K562 (cell line): Measurements from ENCODE around the gene ENOX2. TPM values are rescaled to one million over a fixed set of nuclear protein-coding genes. Genes with fewer than 3 reads are reported as not detected.

Source experiments
- ATAC-seq: fragments of 200-7000 bp; cut with Tn5 transposase; 3 replicates; pipeline ENCODE4 v1.9.1; 2020; ENCODE audit warnings: moderate library complexity
- BruUV-seq: library from RNA; stranded (reverse); fragments of 400-500 nt; replicated peaks from 2 replicates; lab custom pipeline; 2021; lab: Mats Ljungman, UMichigan
- CTCF ChIA-PET: fragments of 300-600 bp; formaldehyde crosslinking; extraction: SDS; loops from one replicate; lab custom pipeline; 2021; ENCODE audit warnings: low intra/inter-chr PET ratio; lab: Yijun Ruan, JAX
- POLR2A ChIA-PET: fragments of 300-600, 350-650 bp; sonication (Branson Sonifier 250); formaldehyde crosslinking; extraction: SDS; loops from one replicate; lab custom pipeline; 2021; ENCODE audit warnings: antibody characterized with exemption, inconsistent platforms; lab: Yijun Ruan, JAX
- DNase-seq, 4 experiments: peaks; one replicate each; pipeline versions ENCODE4 v3.0.0 to v3.0.0-alpha.2; 2011 to 2018; ENCODE audit warnings: low spot score in 3 of 4, mixed read lengths in 3 of 4; ENCODE audit errors: extremely low read depth in 1 of 4
- FAIRE-seq: peaks from 2 replicates; lab custom pipeline; 2011; peaks lifted over from hg19 to GRCh38; lab: Jason Lieb, UNC
- H2AFZ ChIP-seq: 2 replicates; pipeline ENCODE4 v1.6.0; 2011; ENCODE audit warnings: low read depth, low read length, control low read depth, inconsistent platforms
- H3K27ac ChIP-seq: fragments of 200-600 bp; 3 replicates; pipeline ENCODE4 v1.8.0; 2011; ENCODE audit warnings: low read depth, mild to moderate bottlenecking, control low read depth, inconsistent platforms, low read length, moderate library complexity, mixed read lengths; ENCODE audit errors: extremely low read depth
- H3K27me3 ChIP-seq, 2 experiments: fragments of 300-600 bp in 1 of 2; 2 replicates in 1 of 2; 3 replicates in 1 of 2; pipeline versions ENCODE4 v1.6.0 to v1.8.0; 2011; ENCODE audit warnings: inconsistent platforms in 2 of 2, low read length in 2 of 2, mild to moderate bottlenecking in 1 of 2, mixed read lengths in 1 of 2, moderate library complexity in 1 of 2; ENCODE audit not compliant: control insufficient read depth in 2 of 2, insufficient read depth in 2 of 2
- H3K36me3 ChIP-seq: fragments of 300-600 bp; 3 replicates; pipeline ENCODE4 v1.8.0; 2011; ENCODE audit warnings: mild to moderate bottlenecking, low read length, inconsistent platforms; ENCODE audit not compliant: control insufficient read depth, insufficient read depth
- H3K4me1 ChIP-seq, 2 experiments: fragments of 200-600 bp in 1 of 2; replicated peaks in 1 of 2; 2 replicates in 1 of 2; 3 replicates in 1 of 2; pipeline versions ENCODE4 v1.5.1 to v1.8.0; 2011; ENCODE audit warnings: inconsistent platforms in 2 of 2, low read length in 2 of 2, mild to moderate bottlenecking in 1 of 2, mixed read lengths in 1 of 2, moderate library complexity in 1 of 2; ENCODE audit not compliant: control insufficient read depth in 2 of 2, insufficient read depth in 2 of 2
- H3K4me2 ChIP-seq: 2 replicates; pipeline ENCODE4 v1.6.1; 2011; ENCODE audit warnings: low read length, control low read depth, inconsistent platforms, mixed read lengths; ENCODE audit not compliant: insufficient read depth
- H3K4me3 ChIP-seq: fragments of 200-600 bp; sonication (generic), shearing (Covaris generic); 2 replicates; pipeline ENCODE4 v1.5.1; 2016; ENCODE audit warnings: control low read depth, inconsistent platforms
- H3K79me2 ChIP-seq: fragments of 200-600 bp; 3 replicates; pipeline ENCODE4 v1.8.0; 2011; ENCODE audit warnings: low read length, inconsistent platforms; ENCODE audit not compliant: control insufficient read depth, insufficient read depth
- H3K9ac ChIP-seq, 2 experiments: 2 replicates each; pipeline versions ENCODE4 v1.6.0 to v1.6.1; 2011; ENCODE audit warnings: low read depth in 2 of 2, low read length in 2 of 2, control low read depth in 1 of 2, inconsistent platforms in 1 of 2, mild to moderate bottlenecking in 1 of 2, mixed read lengths in 1 of 2; ENCODE audit not compliant: insufficient read depth in 1 of 2
- H3K9me1 ChIP-seq: one replicate; pipeline ENCODE4 v1.6.0; 2011; ENCODE audit warnings: inconsistent platforms, mild to moderate bottlenecking, low read length, moderate library complexity; ENCODE audit not compliant: control insufficient read depth, insufficient read depth
- H3K9me3 ChIP-seq: replicated peaks from 2 replicates; pipeline ENCODE4 v1.5.1; 2011; ENCODE audit warnings: low read depth, low read length, inconsistent platforms; ENCODE audit not compliant: control insufficient read depth, insufficient read depth
- H4K20me1 ChIP-seq: replicated peaks from 2 replicates; pipeline ENCODE4 v1.6.1; 2011; ENCODE audit warnings: low read length, inconsistent platforms, mixed read lengths; ENCODE audit not compliant: control insufficient read depth, insufficient read depth
- CBFA2T2 ChIP-seq: fragments of 450-650 bp; conservative IDR thresholded peaks from 2 replicates; pipeline ENCODE4 v1.6.1; 2017; ENCODE audit warnings: mild to moderate bottlenecking
- FOXJ2 ChIP-seq: fragments of 200-800 bp; sonication (Bioruptor generic); IDR thresholded peaks from 2 replicates; pipeline ENCODE4 v1.6.1; 2016; ENCODE audit warnings: missing genetic modification characterization, missing compliant biosample characterization
- MAFF ChIP-seq: IDR thresholded peaks from 2 replicates; pipeline ENCODE4 v1.6.1; 2012; ENCODE audit warnings: low read length, improper control_type of control experiment
- MCM5 ChIP-seq: fragments of 450-650 bp; IDR thresholded peaks from 2 replicates; pipeline ENCODE4 v1.6.1; 2016; ENCODE audit warnings: low read depth
- NCOA6 ChIP-seq: fragments of 450-650 bp; IDR thresholded peaks from 2 replicates; pipeline ENCODE4 v1.6.1; 2017; ENCODE audit warnings: mild to moderate bottlenecking
- POLR3G ChIP-seq: IDR thresholded peaks from 2 replicates; pipeline ENCODE4 v1.6.1; 2011; ENCODE audit not compliant: insufficient read length, insufficient replicate concordance; ENCODE audit errors: extremely low read depth
- SREBF2 ChIP-seq: sonication (generic); formaldehyde crosslinking; IDR thresholded peaks from 2 replicates; pipeline ENCODE4 v1.4.0; 2020; ENCODE audit warnings: mild to moderate bottlenecking, missing genetic modification reagents
- TBL1XR1 ChIP-seq, 2 experiments: IDR thresholded peaks; 2 replicates each; pipeline ENCODE4 v1.6.1; 2012; ENCODE audit warnings: improper control_type of control experiment in 2 of 2, low read length in 2 of 2, mild to moderate bottlenecking in 1 of 2
- ZBTB17 ChIP-seq: fragments of 450-650 bp; formaldehyde crosslinking; IDR thresholded peaks from 2 replicates; pipeline ENCODE4 v1.4.0; 2020; ENCODE audit warnings: mild to moderate bottlenecking
- ZNF778 ChIP-seq: fragments of 450-650 bp; formaldehyde crosslinking; IDR thresholded peaks from 2 replicates; pipeline ENCODE4 v1.4.0; 2020; ENCODE audit warnings: mild to moderate bottlenecking, moderate library complexity
- WGBS: fragments of 100-300 bp; shearing (Covaris generic); methylation state at CpG from one replicate; pipeline ENCODE4 v1.1.6; 2016; ENCODE audit warnings: low coverage, mixed read lengths; ENCODE audit not compliant: insufficient coverage; ENCODE audit errors: missing lambda C conversion rate; 5-methylcytosine and 5-hydroxymethylcytosine counted together
- in situ Hi-C: fragments of 300-500 bp; cut with MboI; formaldehyde crosslinking; loops from 4 replicates; pipeline ENCODE4 v1.15.0; 2018; ENCODE audit warnings: inconsistent platforms, mixed read lengths
- intact Hi-C: fragments of 100-400 bp; cut with micrococcal nuclease; formaldehyde crosslinking; loops from 2 replicates; pipeline ENCODE4 v1.14.2; 2022
- polyA plus RNA-seq, 8 experiments: library from polyadenylated mRNA; depleted of rRNA in 4 of 8; stranded (reverse) in 5 of 8; unstranded in 3 of 8; fragments of >200 nt; fragmentation: Nextera tagmentation in 2 of 8; fragmentation: Illumina TruSeq in 1 of 8; extraction: Ambion mirVana in 2 of 8; extraction: Trizol in 1 of 8; gene quantifications; 2 replicates each; pipeline versions ENCODE4 v1.2.1 to v1.2.3, GENCODE V29; 2011 to 2014; ENCODE audit warnings: inconsistent platforms in 1 of 8, missing spikeins in 1 of 8
- total RNA-seq, 7 experiments: library from RNA; depleted of rRNA in 6 of 7; stranded (reverse); fragments of >200 nt in 6 of 7; fragmentation: Illumina TruSeq in 2 of 7; extraction: Trizol in 2 of 7; gene quantifications; 2 replicates each; pipeline versions ENCODE4 v1.2.1 to v1.2.3, GENCODE V29; 2011 to 2021; ENCODE audit warnings: low replicate concordance in 1 of 7
- TF ChIP-seq, protein P1 (sequence below): fragments of 450-650 bp; IDR thresholded peaks from 2 replicates; pipeline ENCODE4 v1.6.1; 2016; ENCODE audit warnings: mild to moderate bottlenecking, moderate library complexity
- TF ChIP-seq, protein P2 (sequence below): fragments of 250-450 bp; sonication (Bioruptor Pico); IDR thresholded peaks from 2 replicates; pipeline ENCODE4 v1.8.0; 2022; ENCODE audit warnings: moderate library complexity, mild to moderate bottlenecking, inconsistent platforms

The ENOX2 gene
- total and polyA plus RNA-seq, 9 of the 15 experiments (the other 6 are each of a cell fraction or from before 2014, with no cell fraction given): 6.1 to 24.0 (median 13.8) TPM

DNA sequence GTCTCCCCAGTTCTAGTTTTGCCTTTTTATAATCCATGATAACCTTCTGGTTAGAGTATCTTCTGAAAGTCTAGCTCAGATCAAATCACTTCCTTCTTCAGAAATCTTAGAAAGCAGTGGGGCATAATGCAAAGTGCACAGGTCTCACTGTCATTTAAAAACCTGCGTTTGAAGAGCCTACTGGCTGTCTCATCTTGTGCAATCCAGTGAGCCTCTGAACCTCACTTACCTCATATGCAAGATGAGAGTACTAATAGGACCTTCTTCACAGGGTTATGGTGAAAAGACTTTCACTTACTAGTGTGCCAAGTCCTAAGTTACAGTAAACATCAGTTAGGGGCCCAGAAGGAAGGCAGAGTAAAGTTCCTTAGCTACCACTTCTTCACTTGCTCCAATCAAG lies 131.4 kb downstream of the ENOX2 start:
- Histone ChIP-seq H3K4me1 (peaks cover 0 to 16% of the 10 kb centered on the region in 2 experiments; a peak in 3 of 5 replicates), H3K9ac (no peak overlapping the region), H3K36me3 (no peaks in the 10 kb centered on the region; the same call in 2 of the 3 replicates), H3K4me3 (no peak overlapping the region), H3K79me2 (no peaks in the 10 kb centered on the region), H4K20me1 (0 out of 2 replicates have a peak, but pooled peaks cover 8% of the 10 kb centered on the region), H3K4me2 (no peak overlapping the region; the same call in 1 of the 2 replicates), H3K27ac (no peak overlapping the region), H3K9me1 (no peaks in the 10 kb centered on the region), H3K9me3 (no peaks in the 10 kb centered on the region), H3K27me3 (no peaks in the 10 kb centered on the region), H2AFZ (no peak overlapping the region)
- ChIA-PET POLR2A (interaction anchor here (1.5 kb wide), 1 partner anchor 12 kb away, joined by 4 read pairs; no protein-coding TSS in a partner anchor), CTCF (no interaction called here)
- TF ChIP-seq ZBTB17 (CRISPR knock-in tag): no peak
- TF ChIP-seq TBL1XR1 (IDR thresholded peaks at IDR 0.05; ENCODE audit: low read length in 2 of 2): no peak
- TF ChIP-seq, protein P1, sequence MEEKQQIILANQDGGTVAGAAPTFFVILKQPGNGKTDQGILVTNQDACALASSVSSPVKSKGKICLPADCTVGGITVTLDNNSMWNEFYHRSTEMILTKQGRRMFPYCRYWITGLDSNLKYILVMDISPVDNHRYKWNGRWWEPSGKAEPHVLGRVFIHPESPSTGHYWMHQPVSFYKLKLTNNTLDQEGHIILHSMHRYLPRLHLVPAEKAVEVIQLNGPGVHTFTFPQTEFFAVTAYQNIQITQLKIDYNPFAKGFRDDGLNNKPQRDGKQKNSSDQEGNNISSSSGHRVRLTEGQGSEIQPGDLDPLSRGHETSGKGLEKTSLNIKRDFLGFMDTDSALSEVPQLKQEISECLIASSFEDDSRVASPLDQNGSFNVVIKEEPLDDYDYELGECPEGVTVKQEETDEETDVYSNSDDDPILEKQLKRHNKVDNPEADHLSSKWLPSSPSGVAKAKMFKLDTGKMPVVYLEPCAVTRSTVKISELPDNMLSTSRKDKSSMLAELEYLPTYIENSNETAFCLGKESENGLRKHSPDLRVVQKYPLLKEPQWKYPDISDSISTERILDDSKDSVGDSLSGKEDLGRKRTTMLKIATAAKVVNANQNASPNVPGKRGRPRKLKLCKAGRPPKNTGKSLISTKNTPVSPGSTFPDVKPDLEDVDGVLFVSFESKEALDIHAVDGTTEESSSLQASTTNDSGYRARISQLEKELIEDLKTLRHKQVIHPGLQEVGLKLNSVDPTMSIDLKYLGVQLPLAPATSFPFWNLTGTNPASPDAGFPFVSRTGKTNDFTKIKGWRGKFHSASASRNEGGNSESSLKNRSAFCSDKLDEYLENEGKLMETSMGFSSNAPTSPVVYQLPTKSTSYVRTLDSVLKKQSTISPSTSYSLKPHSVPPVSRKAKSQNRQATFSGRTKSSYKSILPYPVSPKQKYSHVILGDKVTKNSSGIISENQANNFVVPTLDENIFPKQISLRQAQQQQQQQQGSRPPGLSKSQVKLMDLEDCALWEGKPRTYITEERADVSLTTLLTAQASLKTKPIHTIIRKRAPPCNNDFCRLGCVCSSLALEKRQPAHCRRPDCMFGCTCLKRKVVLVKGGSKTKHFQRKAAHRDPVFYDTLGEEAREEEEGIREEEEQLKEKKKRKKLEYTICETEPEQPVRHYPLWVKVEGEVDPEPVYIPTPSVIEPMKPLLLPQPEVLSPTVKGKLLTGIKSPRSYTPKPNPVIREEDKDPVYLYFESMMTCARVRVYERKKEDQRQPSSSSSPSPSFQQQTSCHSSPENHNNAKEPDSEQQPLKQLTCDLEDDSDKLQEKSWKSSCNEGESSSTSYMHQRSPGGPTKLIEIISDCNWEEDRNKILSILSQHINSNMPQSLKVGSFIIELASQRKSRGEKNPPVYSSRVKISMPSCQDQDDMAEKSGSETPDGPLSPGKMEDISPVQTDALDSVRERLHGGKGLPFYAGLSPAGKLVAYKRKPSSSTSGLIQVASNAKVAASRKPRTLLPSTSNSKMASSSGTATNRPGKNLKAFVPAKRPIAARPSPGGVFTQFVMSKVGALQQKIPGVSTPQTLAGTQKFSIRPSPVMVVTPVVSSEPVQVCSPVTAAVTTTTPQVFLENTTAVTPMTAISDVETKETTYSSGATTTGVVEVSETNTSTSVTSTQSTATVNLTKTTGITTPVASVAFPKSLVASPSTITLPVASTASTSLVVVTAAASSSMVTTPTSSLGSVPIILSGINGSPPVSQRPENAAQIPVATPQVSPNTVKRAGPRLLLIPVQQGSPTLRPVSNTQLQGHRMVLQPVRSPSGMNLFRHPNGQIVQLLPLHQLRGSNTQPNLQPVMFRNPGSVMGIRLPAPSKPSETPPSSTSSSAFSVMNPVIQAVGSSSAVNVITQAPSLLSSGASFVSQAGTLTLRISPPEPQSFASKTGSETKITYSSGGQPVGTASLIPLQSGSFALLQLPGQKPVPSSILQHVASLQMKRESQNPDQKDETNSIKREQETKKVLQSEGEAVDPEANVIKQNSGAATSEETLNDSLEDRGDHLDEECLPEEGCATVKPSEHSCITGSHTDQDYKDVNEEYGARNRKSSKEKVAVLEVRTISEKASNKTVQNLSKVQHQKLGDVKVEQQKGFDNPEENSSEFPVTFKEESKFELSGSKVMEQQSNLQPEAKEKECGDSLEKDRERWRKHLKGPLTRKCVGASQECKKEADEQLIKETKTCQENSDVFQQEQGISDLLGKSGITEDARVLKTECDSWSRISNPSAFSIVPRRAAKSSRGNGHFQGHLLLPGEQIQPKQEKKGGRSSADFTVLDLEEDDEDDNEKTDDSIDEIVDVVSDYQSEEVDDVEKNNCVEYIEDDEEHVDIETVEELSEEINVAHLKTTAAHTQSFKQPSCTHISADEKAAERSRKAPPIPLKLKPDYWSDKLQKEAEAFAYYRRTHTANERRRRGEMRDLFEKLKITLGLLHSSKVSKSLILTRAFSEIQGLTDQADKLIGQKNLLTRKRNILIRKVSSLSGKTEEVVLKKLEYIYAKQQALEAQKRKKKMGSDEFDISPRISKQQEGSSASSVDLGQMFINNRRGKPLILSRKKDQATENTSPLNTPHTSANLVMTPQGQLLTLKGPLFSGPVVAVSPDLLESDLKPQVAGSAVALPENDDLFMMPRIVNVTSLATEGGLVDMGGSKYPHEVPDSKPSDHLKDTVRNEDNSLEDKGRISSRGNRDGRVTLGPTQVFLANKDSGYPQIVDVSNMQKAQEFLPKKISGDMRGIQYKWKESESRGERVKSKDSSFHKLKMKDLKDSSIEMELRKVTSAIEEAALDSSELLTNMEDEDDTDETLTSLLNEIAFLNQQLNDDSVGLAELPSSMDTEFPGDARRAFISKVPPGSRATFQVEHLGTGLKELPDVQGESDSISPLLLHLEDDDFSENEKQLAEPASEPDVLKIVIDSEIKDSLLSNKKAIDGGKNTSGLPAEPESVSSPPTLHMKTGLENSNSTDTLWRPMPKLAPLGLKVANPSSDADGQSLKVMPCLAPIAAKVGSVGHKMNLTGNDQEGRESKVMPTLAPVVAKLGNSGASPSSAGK: no peak
- TF ChIP-seq ZNF778 (CRISPR knock-in tag): no peak
- TF ChIP-seq FOXJ2 (tag): no peak
- TF ChIP-seq POLR3G: no peak
- TF ChIP-seq MAFF: no peak
- no peak for TF ChIP-seq NCOA6
- TF ChIP-seq SREBF2: no peak
- TF ChIP-seq CBFA2T2: no peak
- TF ChIP-seq, protein P2, sequence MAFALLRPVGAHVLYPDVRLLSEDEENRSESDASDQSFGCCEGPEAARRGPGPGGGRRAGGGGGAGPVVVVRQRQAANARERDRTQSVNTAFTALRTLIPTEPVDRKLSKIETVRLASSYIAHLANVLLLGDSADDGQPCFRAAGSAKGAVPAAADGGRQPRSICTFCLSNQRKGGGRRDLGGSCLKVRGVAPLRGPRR (CRISPR knock-in tag): no peak
- TF ChIP-seq MCM5: no peak
- BruUV-seq: no TSS peak
- ATAC-seq (no peak), FAIRE-seq (no peak), DNase-seq (no peak)
- intact Hi-C loops: no loop called here
- in situ Hi-C loops: no loop called here
- 25% methylated on average over 1 of the region's 1 CpG for WGBS
